HFF-Myc (cell line): ENCODE data around the gene ISLR.

Source experiments
- DNase-seq: peaks from one replicate; pipeline ENCODE4 v3.0.0-alpha.2; 2011; ENCODE audit warnings: low read depth; ENCODE audit errors: extremely low read depth
- H3K4me3 ChIP-seq: replicated peaks from 2 replicates; pipeline ENCODE4 v1.5.1; 2011; ENCODE audit warnings: low read depth, mild to moderate bottlenecking, control low read depth, low read length
- CTCF ChIP-seq: IDR thresholded peaks from 2 replicates; pipeline ENCODE4 v1.5.1; 2012; ENCODE audit warnings: mild to moderate bottlenecking, low read depth, low read length, control low read depth; ENCODE audit errors: missing control alignments

ISLR gene

GRCh38 chr15:74129586-74130154 is 43.8 kb upstream of the ISLR start:
- no peak for DNase-seq
- TF ChIP-seq CTCF, result no peak
- H3K4me3 ChIP-seq, result no peak overlapping the region

- no peak for DNase-seq
- TF ChIP-seq CTCF, result no peak
- no peak within 1 kb of the TSS for H3K4me3 ChIP-seq
Measured at GRCh38 chr15:74130155-74130848, 43.2 kb upstream of the ISLR start, which contains the start of gene ISLR2. ISLR2 (plus strand) TSS chr15:74130586; CDS start chr15:74132755, 2,169 bp downstream.

- no peak for TF ChIP-seq CTCF
- DNase-seq, result no peak
- H3K4me3 ChIP-seq, result no peak overlapping the region
Measured at GRCh38 chr15:74130849-74131627, 42.5 kb upstream of the ISLR start.

- no peak for DNase-seq
- H3K4me3 ChIP-seq, result no peak overlapping the region
- TF ChIP-seq CTCF, result no peak
Measured at GRCh38 chr15:74131628-74132413, 41.7 kb upstream of the ISLR start.

- DNase-seq, result no peak
- H3K4me3 ChIP-seq, result no peak overlapping the region
- TF ChIP-seq CTCF, result no peak
Measured at GRCh38 chr15:74132681-74133651, 40.5 kb upstream of the ISLR start.
